CD4-positive, alpha-beta T cell treated with Interleukin-4 for 4 hours (primary cell): Measurements from ENCODE around the gene GALNS.
A peak's percentile ranks its signal among the peaks of the same experiment; 100 is the strongest.

ENCODE experiments used
- DNase-seq: peaks from one replicate; pipeline ENCODE4 v3.0.0-alpha.2; 2020

GALNS gene

GRCh38 chr16:88888461-88889387, 32.0 kb upstream of the GALNS start:
- DNase-seq = no peak

- no peak for DNase-seq
Measured at GRCh38 chr16:88888057-88888456, 31.3 kb upstream of the GALNS start.

- no peak for DNase-seq
Measured at GRCh38 chr16:88886845-88887521, 30.2 kb upstream of the GALNS start.

- DNase-seq = no peak
Measured at GRCh38 chr16:88886420-88886844, 29.7 kb upstream of the GALNS start.

DNA sequence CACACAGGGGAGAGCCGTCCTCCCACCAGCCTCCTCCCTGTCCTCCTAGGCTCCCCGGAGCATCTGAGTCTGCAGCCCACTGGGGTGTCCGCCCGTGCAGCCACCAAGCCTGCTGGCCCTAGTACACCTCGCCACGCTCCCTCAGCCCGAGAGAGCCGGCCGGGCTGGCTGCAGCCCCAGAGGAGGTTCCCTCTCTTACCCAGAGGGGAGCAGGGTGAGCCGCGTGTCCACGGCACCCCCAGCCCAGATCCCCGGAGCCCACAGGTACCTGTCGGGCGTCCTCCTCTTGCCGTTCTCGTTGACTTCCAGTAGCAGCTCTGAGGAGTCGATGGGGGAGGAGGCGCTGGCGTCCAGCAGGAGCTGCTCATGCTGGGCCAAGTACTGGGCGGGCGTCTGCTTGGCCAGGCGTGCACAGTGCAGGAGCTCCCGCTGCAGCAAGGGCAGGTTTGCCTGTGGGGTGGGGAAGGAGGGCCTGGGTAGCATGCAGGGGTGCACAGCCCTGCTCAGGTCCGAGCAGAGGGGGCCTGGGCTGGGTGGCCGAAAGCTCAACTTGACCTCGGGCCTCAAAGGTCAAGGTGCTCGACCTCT, 29.0 kb upstream of the GALNS start:
- DNase-seq = no peak

GRCh38 chr16:88884569-88885271, 28.0 kb upstream of the GALNS start:
- no peak for DNase-seq

DNA sequence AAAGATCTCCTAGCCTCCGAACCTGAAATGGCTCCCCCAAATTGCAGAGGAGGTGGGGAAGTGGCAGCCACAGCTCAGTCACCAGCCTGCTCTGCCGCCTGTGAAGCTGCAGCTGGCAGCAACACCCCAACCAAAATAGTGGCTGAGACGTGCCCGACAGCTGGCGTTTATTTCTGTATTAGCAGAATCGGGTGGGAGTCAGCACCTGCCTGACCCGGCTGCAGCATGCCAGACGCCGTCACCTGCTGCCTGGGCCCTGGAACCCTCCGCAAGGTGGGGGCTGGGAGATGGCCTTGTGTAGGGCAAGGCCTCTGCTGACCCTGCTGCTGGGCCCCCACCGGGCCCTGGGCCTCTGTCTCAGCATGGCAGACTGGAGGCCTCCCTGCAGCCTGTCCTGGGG, 27.2 kb upstream of the GALNS start:
- no peak for DNase-seq

DNA sequence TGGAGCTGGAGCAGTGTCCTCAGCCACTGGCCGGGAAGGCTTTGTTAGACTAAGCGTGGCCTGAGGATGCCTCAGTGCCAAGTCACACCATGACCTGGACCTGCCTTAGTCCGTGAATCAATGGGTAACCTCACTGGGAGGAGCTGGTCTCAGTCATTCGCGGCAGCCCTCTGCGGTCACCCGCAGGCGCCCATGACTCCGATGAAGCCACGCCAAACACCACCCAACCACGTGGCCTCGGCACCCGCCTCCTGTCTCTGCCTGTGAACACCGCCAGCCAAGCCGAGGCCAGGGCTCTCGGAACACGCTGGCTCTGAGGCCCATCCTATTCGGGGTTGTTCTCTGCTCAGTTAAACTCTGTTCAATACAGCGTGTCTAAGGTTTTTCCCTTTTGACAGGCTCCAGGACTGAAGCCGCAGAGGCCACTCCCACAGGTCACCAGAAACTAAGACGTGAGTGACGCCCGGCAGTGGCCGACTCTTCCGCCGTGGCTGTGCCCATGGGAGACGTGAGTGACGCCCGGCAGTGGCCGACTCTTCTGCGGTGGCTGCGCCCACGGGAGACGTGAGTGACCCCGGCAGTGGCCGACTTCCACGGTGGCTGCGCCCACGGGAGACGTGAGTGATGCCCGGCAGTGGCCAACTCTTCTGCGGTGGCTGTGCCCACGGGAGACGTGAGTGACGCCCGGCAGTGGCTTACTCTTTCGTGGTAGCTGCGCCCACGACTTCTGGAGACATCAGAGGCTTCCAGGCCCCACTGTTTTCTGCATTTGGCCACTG, 26.6 kb upstream of the GALNS start:
- DNase-seq = no peak

DNA sequence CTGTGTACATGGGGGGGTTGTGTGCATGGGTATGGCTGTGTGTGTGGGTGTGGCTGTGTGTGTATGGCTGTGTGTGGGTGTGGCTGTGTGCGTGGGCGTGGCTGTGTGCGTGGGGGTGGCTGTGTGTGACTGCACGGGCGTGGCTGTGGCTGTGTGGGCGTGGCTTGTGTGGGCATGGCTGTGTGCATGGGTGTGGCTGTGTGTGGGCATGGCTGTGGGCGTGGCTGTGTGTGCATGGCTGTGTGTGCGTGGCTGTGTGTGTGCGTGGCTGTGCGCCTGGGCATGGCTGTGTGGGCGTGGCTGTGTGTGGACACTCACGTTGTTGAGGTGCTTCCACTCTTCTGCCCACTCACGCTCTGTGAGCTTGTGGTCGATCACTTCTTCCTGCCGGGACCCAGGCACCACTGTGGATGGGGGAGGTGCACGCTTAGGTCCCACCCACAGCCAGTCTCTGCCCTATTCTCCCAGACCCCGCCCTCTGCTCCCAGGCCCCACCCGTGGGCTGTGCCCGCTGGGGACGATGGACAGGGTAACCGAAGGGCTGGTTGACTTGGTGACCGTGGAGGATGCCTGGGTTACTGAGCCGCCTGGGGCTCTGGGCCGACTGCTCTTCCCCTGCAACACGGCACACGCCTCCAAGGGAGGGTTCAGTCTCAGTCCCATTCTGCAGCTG, 25.7 kb upstream of the GALNS start:
- peak; percentile 0 for DNase-seq

GRCh38 chr16:88881675-88882357, 25.1 kb upstream of the GALNS start:
- no peak for DNase-seq

GRCh38 chr16:88881007-88881615, 24.4 kb upstream of the GALNS start:
- DNase-seq = no peak

- DNase-seq = no peak
Measured at GRCh38 chr16:88880226-88881006, 23.7 kb upstream of the GALNS start.

DNA sequence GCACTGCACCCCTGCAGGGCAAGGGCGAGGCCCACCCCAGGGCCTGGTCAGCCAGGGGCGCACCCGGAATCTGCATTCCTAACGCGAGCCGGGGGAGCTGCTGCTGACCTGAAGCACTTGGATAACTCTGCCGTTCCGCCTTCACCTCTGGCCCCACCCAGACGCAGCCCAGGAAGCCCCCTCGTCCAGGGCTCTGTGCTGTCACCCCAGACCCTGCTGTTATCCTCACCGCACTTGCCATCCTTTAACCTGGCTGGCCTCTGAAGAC, 23.0 kb upstream of the GALNS start:
- DNase-seq = no peak

GRCh38 chr16:88878967-88879787, 22.4 kb upstream of the GALNS start:
- no peak for DNase-seq

- no peak for DNase-seq
Measured at GRCh38 chr16:88878356-88878755, 21.6 kb upstream of the GALNS start.

DNA sequence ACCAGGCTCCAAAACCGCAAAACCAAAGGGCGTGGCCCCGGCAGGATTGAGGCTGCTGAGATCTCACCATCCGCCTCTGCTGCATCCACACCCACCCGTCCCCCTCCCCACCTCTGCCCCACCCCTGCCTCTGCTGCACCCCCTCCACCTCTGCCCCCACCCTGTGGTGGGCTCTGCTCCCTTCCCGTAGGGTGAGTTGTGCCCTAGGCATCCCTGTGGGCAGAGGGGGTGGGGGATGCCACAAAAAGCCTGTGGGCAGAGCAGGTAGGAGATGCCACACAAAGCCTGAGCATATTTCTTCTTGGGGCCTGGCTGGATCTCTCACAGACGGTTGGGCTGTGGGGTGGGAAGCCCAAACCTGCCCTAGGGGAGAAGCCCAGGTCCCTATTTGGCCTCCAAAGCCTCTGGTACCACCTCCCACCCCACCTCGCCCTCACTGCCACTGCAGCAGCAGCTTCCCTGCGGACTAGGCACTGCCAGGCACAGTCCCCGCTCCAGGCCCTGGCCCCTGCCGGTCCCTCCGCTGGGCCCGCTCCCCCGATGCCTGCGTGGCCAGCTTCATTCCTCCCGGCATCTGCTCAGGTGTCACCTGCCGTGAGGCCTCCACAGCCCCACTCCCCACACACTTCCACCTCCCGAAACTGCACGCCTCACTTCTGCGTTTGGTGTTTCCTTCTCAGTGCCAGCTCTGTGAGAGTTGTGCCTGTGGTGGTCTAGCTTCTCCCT, 21.0 kb upstream of the GALNS start:
- no peak for DNase-seq

DNA sequence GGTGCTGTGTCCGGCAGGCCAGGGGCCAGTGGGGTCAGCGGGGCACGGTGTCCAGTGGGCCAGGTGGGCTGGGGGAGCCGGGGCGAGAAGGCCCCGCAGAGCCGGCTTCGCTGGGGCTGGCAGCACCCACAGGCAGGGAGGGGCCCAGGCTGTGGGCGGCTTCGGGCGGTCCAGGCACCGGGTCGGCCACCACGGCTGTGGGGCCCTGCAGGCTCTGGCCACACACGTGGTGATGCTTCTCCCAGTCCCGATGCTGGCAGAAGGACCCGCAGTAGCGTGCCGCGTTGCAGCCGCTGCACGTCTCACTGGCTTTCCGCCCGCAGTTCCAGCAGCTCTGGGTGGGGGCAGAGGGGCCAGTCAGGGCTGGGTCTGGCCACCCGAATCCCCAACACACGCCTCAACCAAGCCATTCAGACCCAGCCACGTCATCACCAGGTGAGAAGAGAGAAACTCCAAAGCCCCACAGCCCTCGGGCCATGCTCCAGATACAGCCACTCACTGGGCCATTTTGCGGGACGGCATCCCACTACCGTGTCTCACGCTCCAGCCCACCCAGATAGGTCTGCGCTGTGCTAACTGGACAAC, 20.3 kb upstream of the GALNS start:
- no peak for DNase-seq

DNA sequence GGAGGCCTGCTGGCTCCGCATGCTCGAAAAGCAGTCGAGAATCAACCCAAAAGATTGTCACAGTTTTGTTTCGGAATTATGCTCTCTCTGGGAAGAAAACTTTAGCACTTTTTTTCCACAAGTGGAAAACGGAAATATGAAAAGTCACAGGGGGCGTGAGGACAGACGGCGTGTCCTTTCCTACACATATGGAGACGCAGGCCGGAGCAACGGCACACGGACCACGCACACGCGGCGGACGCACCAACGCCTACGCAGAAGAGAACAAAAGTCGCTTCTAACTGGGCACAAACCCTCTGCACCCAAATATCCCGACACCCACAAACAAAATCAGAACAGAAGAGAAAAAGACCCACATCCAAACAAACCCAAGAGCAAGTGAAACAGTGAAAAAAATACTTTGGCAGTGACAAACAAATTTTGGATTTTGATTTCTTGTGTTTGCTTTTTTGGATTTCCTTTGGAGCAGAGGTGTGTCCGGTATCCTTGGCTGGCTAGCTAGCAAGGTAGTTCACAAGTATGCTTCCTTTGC, 19.0 kb upstream of the GALNS start:
- DNase-seq = no peak
